OCI-LY7 (cell line): ENCODE measurements around the gene LRRC4C. TPM values are rescaled to one million over a fixed set of nuclear protein-coding genes. Genes with fewer than 3 reads are reported as not detected.

Experiments
- BruUV-seq: library from RNA; stranded (reverse); fragments of 400-500 nt; replicated peaks from 2 replicates; lab custom pipeline; 2021; lab: Mats Ljungman, UMichigan
- CTCF ChIA-PET: fragments of 300-600 bp; sonication (Branson Sonifier 250); formaldehyde crosslinking; loops from one replicate; lab custom pipeline; 2022; ENCODE audit warnings: antibody characterized with exemption; ENCODE audit not compliant: unreplicated experiment; lab: Charles Lee
- POLR2A ChIA-PET: fragments of 300-600 bp; sonication (Branson Sonifier 250); formaldehyde crosslinking; loops from one replicate; lab custom pipeline; 2022; ENCODE audit warnings: antibody characterized with exemption; lab: Charles Lee
- DNase-seq: peaks from one replicate; pipeline ENCODE4 v3.0.0-alpha.2; 2015; ENCODE audit warnings: low spot score
- H2AFZ ChIP-seq: fragments of 200-600 bp; sonication (generic), shearing (Covaris generic); 2 replicates; pipeline ENCODE4 v1.6.1; 2014; ENCODE audit warnings: mild to moderate bottlenecking, antibody characterized with exemption, low read length, moderate library complexity
- H3K27ac ChIP-seq: fragments of 200-600 bp; sonication (generic); 2 replicates; pipeline ENCODE4 v1.5.1; 2014; ENCODE audit warnings: mixed run types, low read depth, mild to moderate bottlenecking, moderate library complexity, low read length, inconsistent platforms; ENCODE audit not compliant: poor library complexity, severe bottlenecking
- H3K36me3 ChIP-seq: fragments of 200-600 bp; sonication (generic); 2 replicates; pipeline ENCODE4 v1.6.1; 2014; ENCODE audit warnings: mild to moderate bottlenecking, antibody characterized with exemption, low read length, moderate library complexity, mixed read lengths; ENCODE audit not compliant: insufficient read depth
- H3K4me1 ChIP-seq: fragments of 200-600 bp; sonication (generic); 2 replicates; pipeline ENCODE4 v1.5.1; 2014; ENCODE audit warnings: mild to moderate bottlenecking, low read length; ENCODE audit not compliant: insufficient read depth, poor library complexity, severe bottlenecking
- H3K4me2 ChIP-seq: fragments of 200-600 bp; sonication (generic); 2 replicates; pipeline ENCODE4 v1.6.1; 2014; ENCODE audit warnings: mild to moderate bottlenecking, low read length
- H3K4me3 ChIP-seq: fragments of 200-600 bp; sonication (generic); 2 replicates; pipeline ENCODE4 v1.5.1; 2014; ENCODE audit warnings: mild to moderate bottlenecking, low read depth, low read length; ENCODE audit not compliant: poor library complexity, severe bottlenecking
- H3K79me2 ChIP-seq: fragments of 200-600 bp; sonication (generic); 2 replicates; pipeline ENCODE4 v1.6.1; 2016; ENCODE audit warnings: low read depth, mild to moderate bottlenecking, low read length, moderate library complexity, mixed read lengths; ENCODE audit not compliant: insufficient read depth
- H3K9me2 ChIP-seq: fragments of 200-600 bp; sonication (generic); 2 replicates; pipeline ENCODE4 v1.6.1; 2016; ENCODE audit warnings: mild to moderate bottlenecking, low read length, mixed read lengths; ENCODE audit not compliant: insufficient read depth
- H3K9me3 ChIP-seq: fragments of 200-600 bp; sonication (generic); 2 replicates; pipeline ENCODE4 v1.6.1; 2014; ENCODE audit warnings: mild to moderate bottlenecking, mixed run types, low read length, mixed read lengths
- H4K20me1 ChIP-seq: fragments of 200-600 bp; sonication (generic); 2 replicates; pipeline ENCODE4 v1.6.1; 2014; ENCODE audit warnings: mild to moderate bottlenecking, antibody characterized with exemption, low read length, moderate library complexity, mixed read lengths; ENCODE audit not compliant: insufficient read depth
- EZH2phosphoT487 ChIP-seq: fragments of 200-600 bp; sonication (generic); IDR thresholded peaks from 2 replicates; pipeline ENCODE4 v1.6.1; 2018; ENCODE audit warnings: low read depth, borderline replicate concordance, mild to moderate bottlenecking, mixed run types, antibody characterized with exemption, low read length, moderate library complexity, mixed read lengths
- intact Hi-C: fragments of 100-400 bp; cut with micrococcal nuclease; formaldehyde crosslinking; loops from one replicate; pipeline ENCODE4 v1.10.0; 2022; ENCODE audit not compliant: unreplicated experiment
- total RNA-seq, 2 experiments: library from RNA; depleted of rRNA in 1 of 2; stranded (reverse); fragments of >200 nt in 1 of 2; shearing (Covaris generic) in 1 of 2; gene quantifications; 2 replicates each; pipeline ENCODE4 v1.2.3, GENCODE V29; 2014 to 2022
- TF ChIP-seq, protein P1 (sequence below): fragments of 200-600 bp; sonication (generic); conservative IDR thresholded peaks from 2 replicates; pipeline ENCODE4 v1.5.1; 2014; ENCODE audit warnings: mild to moderate bottlenecking, antibody characterized with exemption, low read length, moderate library complexity, mixed read lengths

The LRRC4C gene
- total RNA-seq, 2 experiments from 2014 or later: not detected

DNA sequence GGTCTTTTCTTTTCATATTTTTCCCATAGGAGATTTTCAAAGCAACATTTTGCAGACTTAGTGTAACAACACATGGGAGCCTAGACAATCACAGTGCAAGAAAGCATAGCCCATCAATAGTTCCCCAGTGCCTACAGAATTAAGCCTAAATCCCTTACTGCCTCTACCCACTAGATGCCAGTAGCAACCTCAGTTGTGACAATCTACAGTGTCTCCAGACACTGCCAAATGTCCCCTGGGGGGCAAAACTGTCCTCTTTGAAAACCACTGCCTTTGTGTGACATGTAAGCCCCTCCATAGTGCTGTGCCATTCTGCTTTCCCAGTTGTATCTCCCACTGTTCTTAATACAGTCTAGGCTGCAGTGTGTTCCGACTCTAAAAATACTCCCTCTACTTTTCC is 1329.0 kb downstream of the LRRC4C start:
- no peak for DNase-seq
- Histone ChIP-seq H4K20me1 (no peaks in the 10 kb centered on the region), H3K4me1 (no peaks in the 10 kb centered on the region), H3K4me3 (no peak overlapping the region), H3K27ac (no peak overlapping the region), H3K79me2 (no peaks in the 10 kb centered on the region), H3K4me2 (no peak overlapping the region), H3K9me3 (no peaks in the 10 kb centered on the region), H3K36me3 (no peaks in the 10 kb centered on the region), H3K9me2 (no peaks in the 10 kb centered on the region), H2AFZ (no peak overlapping the region)
- ChIA-PET POLR2A (no interaction called here), CTCF (no interaction called here)
- no TSS peak for BruUV-seq
- no peak for TF ChIP-seq EZH2phosphoT487
- TF ChIP-seq, protein P1, sequence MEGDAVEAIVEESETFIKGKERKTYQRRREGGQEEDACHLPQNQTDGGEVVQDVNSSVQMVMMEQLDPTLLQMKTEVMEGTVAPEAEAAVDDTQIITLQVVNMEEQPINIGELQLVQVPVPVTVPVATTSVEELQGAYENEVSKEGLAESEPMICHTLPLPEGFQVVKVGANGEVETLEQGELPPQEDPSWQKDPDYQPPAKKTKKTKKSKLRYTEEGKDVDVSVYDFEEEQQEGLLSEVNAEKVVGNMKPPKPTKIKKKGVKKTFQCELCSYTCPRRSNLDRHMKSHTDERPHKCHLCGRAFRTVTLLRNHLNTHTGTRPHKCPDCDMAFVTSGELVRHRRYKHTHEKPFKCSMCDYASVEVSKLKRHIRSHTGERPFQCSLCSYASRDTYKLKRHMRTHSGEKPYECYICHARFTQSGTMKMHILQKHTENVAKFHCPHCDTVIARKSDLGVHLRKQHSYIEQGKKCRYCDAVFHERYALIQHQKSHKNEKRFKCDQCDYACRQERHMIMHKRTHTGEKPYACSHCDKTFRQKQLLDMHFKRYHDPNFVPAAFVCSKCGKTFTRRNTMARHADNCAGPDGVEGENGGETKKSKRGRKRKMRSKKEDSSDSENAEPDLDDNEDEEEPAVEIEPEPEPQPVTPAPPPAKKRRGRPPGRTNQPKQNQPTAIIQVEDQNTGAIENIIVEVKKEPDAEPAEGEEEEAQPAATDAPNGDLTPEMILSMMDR: no peak
- intact Hi-C loops: no loop called here

DNA sequence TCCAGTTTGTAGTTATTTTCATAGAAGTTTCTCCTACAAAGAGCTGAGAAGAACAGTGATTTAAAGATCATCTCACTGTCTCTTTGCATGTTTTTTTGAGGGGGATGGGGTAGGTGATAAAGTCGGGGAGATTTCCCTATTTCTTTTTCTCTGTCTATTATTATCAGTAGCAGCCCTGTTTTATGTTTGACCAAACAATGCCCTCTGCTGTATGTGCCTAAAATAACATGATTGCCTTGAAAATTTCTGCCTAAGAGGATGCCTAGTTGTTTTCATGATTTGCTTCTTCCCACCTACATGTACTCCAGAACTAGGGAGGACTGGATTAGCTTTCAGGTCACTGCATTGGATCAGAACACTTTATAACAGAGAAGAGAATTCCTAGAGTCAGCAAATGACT is 1330.2 kb downstream of the LRRC4C start:
- BruUV-seq: no TSS peak
- intact Hi-C loops: no loop called here
- Histone ChIP-seq H3K9me3 (0 out of 2 replicates have a peak, but pooled peaks cover under 1% of the 10 kb centered on the region), H4K20me1 (no peaks in the 10 kb centered on the region), H3K4me1 (no peaks in the 10 kb centered on the region), H2AFZ (no peak overlapping the region), H3K27ac (no peak overlapping the region), H3K36me3 (no peaks in the 10 kb centered on the region), H3K79me2 (no peaks in the 10 kb centered on the region), H3K4me3 (no peak overlapping the region), H3K9me2 (no peaks in the 10 kb centered on the region), H3K4me2 (no peak overlapping the region)
- no peak for TF ChIP-seq EZH2phosphoT487
- TF ChIP-seq, protein P1: peak; percentile 28; the same call in 1 of the 2 replicates
- ChIA-PET POLR2A (no interaction called here), CTCF (no interaction called here)
- DNase-seq: no peak

DNA sequence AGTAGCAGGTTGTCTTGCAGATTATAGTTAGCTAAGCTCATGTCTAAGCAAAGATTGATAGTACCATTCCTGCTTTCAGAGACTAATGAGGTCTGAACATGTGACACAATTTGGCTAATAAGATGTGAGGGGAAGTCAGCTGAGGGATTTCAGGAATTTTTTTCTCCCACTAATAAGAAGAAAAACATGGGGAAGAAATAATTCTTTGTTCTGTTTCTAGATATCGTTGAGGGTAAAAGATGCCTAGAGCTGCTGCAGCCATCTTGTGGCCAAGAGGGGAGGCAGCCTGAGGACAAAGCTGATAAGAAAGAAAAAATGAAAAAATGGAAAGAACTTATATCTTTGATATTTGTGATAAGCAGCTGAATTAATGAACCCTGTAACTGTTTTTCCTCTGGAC is 1334.4 kb downstream of the LRRC4C start:
- no peaks in the 10 kb centered on the region for H4K20me1 ChIP-seq
- H2AFZ ChIP-seq: no peak overlapping the region
- 0 out of 2 replicates have a peak, but pooled peaks cover 4% of the 10 kb centered on the region for H3K9me3 ChIP-seq
- H3K36me3 ChIP-seq: no peaks in the 10 kb centered on the region
- TF ChIP-seq EZH2phosphoT487: no peak
- TF ChIP-seq, protein P1: 0 out of 2 replicates have a peak, but pooled peaks have one; percentile 26
- BruUV-seq: no TSS peak
- intact Hi-C loops: no loop called here
- POLR2A ChIA-PET: interaction anchor here (0.6 kb wide), 1 partner anchor 30 kb away, joined by 3 read pairs; no protein-coding TSS in a partner anchor
- H3K79me2 ChIP-seq: no peaks in the 10 kb centered on the region
- no peaks in the 10 kb centered on the region for H3K4me1 ChIP-seq
- H3K27ac ChIP-seq: no peak overlapping the region
- no peak overlapping the region for H3K4me2 ChIP-seq
- CTCF ChIA-PET: no interaction called here
- no peak overlapping the region for H3K4me3 ChIP-seq
- DNase-seq: no peak
- H3K9me2 ChIP-seq: no peaks in the 10 kb centered on the region
